Esophagus squamous epithelium (tissue), 5 donors: ENCODE results near the gene LILRA6. TPM values are rescaled to one million over a fixed set of nuclear protein-coding genes. Genes with fewer than 3 reads are reported as not detected.
"Not testable (repeated sequence)": the region's sequence is repeated elsewhere in the genome, so short reads cannot be mapped to it uniquely, and the experiment has no call there.

ENCODE experiments used
- DNase-seq: peaks from one replicate; lab custom pipeline; 2025; lab: John Stamatoyannopoulos, UW
- H3K27ac ChIP-seq, 4 donors: fragments of 200-600 bp; sonication (generic); one replicate each; pipeline ENCODE4 v1.5.1; 2016 to 2019; ENCODE audit warnings: mild to moderate bottlenecking in 1 of 4
- H3K27me3 ChIP-seq, 4 donors: fragments of 200-600 bp; sonication (generic); 1 replicate in 3 of 4; 2 replicates in 1 of 4; pipeline versions ENCODE4 v1.5.1 to v1.6.0; 2017 to 2021; ENCODE audit warnings: antibody characterized with exemption in 1 of 4
- H3K36me3 ChIP-seq, 3 donors: fragments of 200-600 bp; sonication (generic); one replicate each; pipeline ENCODE4 v1.5.1; 2016 to 2019
- H3K4me1 ChIP-seq, 3 donors: fragments of 200-600 bp; sonication (generic); one replicate each; pipeline ENCODE4 v1.5.1; 2017 to 2019
- H3K4me3 ChIP-seq, 4 donors: fragments of 200-600 bp; sonication (generic); 1 replicate in 3 of 4; 2 replicates in 1 of 4; pipeline ENCODE4 v1.5.1; 2016 to 2019; ENCODE audit warnings: mild to moderate bottlenecking in 2 of 4, moderate library complexity in 1 of 4
- H3K9me3 ChIP-seq, 3 donors: fragments of 200-600 bp; sonication (generic); one replicate each; pipeline ENCODE4 v1.5.1; 2016 to 2019
- POLR2A ChIP-seq, 4 donors: fragments of 450-650 bp; IDR thresholded peaks; one replicate each; pipeline ENCODE4 v1.6.1; 2017; ENCODE audit warnings: antibody characterized with exemption in 4 of 4, mild to moderate bottlenecking in 4 of 4, moderate library complexity in 3 of 4
- WGBS, 2 donors: methylation state at CpG; one replicate each; pipeline ENCODE4 v1.1.5; 2018; 5-methylcytosine and 5-hydroxymethylcytosine counted together
- intact Hi-C: fragments of 100-400 bp; cut with DNase I; formaldehyde crosslinking; loops from one replicate; pipeline ENCODE4 v1.15.0; 2022
- total RNA-seq, 4 donors: library from RNA; depleted of rRNA; stranded (reverse); fragments of >200 nt; gene quantifications; one replicate each; pipeline ENCODE4 v1.1.0, GENCODE V29; 2016
- TF ChIP-seq, protein P1 (sequence below), 6 experiments: fragments of 450-650 bp in 4 of 6; fragments of 200-600 bp in 2 of 6; sonication (generic) in 2 of 6; IDR thresholded peaks; one replicate each; pipeline ENCODE4 v1.5.1; 2016 to 2019; ENCODE audit warnings: antibody characterized with exemption in 6 of 6, mild to moderate bottlenecking in 4 of 6, moderate library complexity in 4 of 6
- donor health status: DM: yes; HTN: yes; CAD: no.

Gene LILRA6
- total RNA-seq = 1 to 10 TPM in 1 of 4 donors, under 1 TPM in 2, not detected in 1; 0.53 to 1.7 (median 0.95) TPM

DNA sequence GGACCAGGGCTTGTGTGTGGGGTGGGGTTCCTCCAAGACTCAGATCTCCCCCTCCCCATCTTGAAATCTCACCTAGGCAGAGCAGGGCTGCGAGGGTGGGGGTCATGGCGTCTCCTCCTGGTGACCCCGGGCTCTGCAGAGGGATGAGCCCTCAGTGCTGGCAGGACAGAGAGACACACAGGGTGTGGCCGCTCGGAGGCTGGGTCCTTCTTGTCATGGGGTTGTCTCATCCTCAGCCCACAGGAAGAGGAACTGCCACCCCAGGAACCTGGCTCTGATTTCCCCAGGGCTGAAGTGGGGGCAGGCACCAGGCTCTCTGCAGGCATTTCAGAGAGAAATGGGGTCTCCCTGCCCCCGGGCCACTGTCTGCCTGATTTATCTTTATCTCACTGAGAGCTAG is at the start of gene LILRA6:
Gene LILRA6 (minus strand): TSS at position 145 of the 400 bp plus-strand sequence.
- H3K27me3 ChIP-seq, H3K36me3 ChIP-seq, H3K4me3 ChIP-seq, DNase-seq, H3K9me3 ChIP-seq, H3K4me1 ChIP-seq, intact Hi-C loops, H3K27ac ChIP-seq: not testable (repeated sequence)
- WGBS, 2 donors = no CpG with 5 or more reads among the region's 6 CpGs

DNA sequence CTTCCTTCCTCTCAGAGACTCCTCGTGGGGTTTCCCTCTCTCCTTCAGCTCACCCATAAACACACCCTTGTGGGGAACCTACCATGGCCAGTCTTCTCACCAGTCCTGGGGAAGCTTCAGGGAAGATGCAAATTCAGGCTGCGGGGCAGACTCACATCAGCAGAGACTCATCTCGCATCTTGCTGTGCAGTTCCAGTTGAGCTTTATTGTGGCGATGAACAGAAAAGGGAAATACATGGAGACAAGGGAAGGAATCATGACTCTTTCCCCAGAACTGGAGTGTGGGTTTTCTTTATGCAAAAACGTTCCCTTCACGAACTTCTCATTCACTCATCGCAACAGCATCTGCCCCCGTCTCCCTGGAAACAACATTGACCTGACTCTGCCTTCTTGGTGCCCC is 46.6 kb upstream of the LILRA6 start:
- intact Hi-C loops = not testable (repeated sequence)

DNA sequence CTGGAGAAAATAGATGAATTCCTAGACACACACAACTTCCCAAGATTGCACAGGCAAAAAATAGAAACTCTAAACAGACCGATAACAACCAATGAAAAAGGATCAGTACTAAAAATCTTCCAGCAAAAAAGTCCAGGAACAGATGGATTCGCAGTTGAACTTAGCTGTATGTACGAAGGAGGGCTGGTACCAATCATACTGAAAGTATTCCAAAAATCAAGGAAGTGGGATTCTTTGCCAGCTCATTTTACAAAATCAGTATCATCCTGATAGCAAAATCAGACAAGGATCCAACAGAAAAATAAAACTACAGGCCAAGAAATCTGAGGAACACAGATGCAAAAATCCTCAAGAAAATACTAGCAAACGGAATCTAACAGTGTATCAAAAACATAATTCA is 44.9 kb upstream of the LILRA6 start:
- Histone ChIP-seq H3K36me3 (no peaks in the 10 kb centered on the region), H3K27ac (no peak overlapping the region), H3K4me1 (no peaks in the 10 kb centered on the region), H3K9me3 (no peaks in the 10 kb centered on the region), H3K27me3 (peaks cover 0 to 13% (median 0%) of the 10 kb centered on the region in 4 donors), H3K4me3 (no peak overlapping the region)
- no peak for TF ChIP-seq POLR2A (IDR thresholded peaks at IDR 0.05)
- TF ChIP-seq, protein P1, sequence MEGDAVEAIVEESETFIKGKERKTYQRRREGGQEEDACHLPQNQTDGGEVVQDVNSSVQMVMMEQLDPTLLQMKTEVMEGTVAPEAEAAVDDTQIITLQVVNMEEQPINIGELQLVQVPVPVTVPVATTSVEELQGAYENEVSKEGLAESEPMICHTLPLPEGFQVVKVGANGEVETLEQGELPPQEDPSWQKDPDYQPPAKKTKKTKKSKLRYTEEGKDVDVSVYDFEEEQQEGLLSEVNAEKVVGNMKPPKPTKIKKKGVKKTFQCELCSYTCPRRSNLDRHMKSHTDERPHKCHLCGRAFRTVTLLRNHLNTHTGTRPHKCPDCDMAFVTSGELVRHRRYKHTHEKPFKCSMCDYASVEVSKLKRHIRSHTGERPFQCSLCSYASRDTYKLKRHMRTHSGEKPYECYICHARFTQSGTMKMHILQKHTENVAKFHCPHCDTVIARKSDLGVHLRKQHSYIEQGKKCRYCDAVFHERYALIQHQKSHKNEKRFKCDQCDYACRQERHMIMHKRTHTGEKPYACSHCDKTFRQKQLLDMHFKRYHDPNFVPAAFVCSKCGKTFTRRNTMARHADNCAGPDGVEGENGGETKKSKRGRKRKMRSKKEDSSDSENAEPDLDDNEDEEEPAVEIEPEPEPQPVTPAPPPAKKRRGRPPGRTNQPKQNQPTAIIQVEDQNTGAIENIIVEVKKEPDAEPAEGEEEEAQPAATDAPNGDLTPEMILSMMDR (IDR thresholded peaks at IDR 0.05) = no peak
- intact Hi-C loops = no loop called here
- no peak for DNase-seq
- 50 to 57% methylated on average over 4 of the region's 4 CpGs for WGBS, 2 donors

More for the DNA sequence above, 46.6 kb upstream of the LILRA6 start:
- not testable (repeated sequence) for H3K27me3 ChIP-seq, DNase-seq, H3K27ac ChIP-seq, H3K4me1 ChIP-seq, H3K4me3 ChIP-seq, H3K36me3 ChIP-seq, H3K9me3 ChIP-seq
- 58 to 80% methylated on average over 4 to 8 of the region's 8 CpGs for WGBS, 2 donors

DNA sequence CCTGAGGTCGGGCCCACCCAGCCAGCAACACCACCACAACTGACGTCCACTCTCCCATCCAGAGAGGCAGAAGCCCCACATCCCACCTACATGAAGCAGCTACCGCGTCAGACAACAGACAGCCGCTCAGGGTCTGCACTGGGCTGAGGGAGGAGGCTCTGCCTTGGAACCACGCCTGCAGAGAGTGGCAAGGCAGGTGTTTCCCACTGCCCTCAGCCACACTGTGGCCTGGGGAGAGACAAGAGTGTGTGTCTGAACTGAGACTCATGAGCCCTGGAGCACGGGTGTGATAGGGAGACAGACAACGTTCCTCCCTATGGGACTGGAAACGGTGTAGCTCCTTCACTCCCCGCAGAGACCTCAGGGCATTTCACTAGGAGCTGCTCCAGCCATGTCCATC is 43.7 kb upstream of the LILRA6 start:
- H3K4me1 ChIP-seq, intact Hi-C loops, DNase-seq, H3K9me3 ChIP-seq, H3K36me3 ChIP-seq, H3K4me3 ChIP-seq, H3K27ac ChIP-seq: not testable (repeated sequence)
- 58% methylated on average over 3 of the region's 10 CpGs; no CpG with 5 or more reads in 1 of the 2 donors for WGBS, 2 donors
- H3K27me3 ChIP-seq = peaks cover 0 to 24% (median 0%) of the 10 kb centered on the region in 4 donors

DNA sequence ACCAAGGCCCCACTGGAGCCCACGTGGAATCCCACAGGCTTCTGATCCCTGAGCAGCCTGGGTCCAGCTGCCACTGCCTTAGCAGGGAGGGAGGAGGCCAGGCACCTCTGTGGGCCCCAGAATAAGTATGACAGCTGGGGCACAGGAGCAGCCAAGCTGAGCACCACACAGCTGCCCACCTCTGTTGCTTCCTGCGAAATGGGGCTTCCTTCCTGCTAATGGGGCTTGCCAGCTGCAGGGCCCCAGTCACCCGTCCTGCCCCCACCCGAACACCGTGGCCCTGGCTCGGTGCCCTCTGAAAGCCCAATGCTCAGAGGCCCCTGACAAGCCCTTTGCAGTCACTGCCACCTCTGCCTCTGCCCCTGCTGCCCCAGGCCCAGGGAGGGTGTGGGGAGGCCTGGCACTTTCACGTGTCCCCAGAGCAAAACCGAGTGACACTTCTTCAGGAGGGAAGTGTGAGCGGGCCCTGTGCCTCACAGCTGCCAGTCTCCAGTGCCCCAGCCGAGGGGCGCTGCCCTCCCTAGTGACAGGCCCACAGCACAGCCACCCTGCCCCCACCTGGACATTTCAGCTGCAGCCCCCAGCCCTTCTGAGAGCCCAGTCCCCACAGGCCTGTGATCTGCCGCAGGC is 43.0 kb upstream of the LILRA6 start:
- H3K4me1 ChIP-seq, H3K27ac ChIP-seq, H3K9me3 ChIP-seq, intact Hi-C loops, DNase-seq, H3K4me3 ChIP-seq, H3K36me3 ChIP-seq: not testable (repeated sequence)
- peaks cover 0 to 27% (median 0%) of the 10 kb centered on the region in 4 donors for H3K27me3 ChIP-seq
- 47% methylated on average over 3 of the region's 12 CpGs; no CpG with 5 or more reads in 1 of the 2 donors for WGBS, 2 donors

DNA sequence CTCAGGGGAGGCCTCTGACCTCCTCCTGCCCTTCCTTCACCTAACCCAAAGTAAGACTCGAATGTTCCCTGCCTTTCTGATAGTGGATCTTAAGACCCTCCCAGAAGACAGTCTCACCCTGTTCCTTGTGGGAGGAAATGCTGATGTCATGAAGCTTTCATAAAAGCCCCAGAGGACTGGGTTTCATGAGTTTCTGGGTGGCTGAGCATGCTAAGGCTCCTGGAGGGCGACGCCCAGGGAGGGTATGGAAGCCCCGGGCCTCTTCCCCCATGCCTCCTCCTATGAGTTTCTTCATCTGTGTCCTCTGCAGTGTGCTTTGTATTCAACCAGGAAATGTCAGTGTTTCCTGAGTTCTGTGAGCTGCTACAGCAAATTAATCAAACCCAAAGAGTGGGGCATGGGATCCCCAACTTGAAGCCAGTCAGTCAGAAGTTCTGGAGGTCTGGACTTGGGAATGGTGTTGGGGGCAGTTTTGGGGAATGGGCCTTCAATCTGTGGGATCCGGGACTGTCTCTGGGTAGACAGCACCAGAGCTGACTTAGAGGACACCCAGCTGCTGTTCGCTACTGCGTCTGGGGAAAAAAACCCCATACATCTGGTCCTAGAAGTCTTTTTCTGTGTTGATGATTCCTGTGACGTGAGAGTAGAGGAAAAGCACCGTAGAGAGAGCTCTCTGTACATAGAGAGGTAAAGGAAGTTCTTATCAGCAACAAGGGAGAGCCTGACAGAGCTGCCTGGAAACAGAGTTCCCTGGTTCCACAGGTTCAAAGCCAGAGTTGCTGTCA is 40.3 kb upstream of the LILRA6 start:
- H3K9me3 ChIP-seq = no peaks in the 10 kb centered on the region
- H3K27ac ChIP-seq = no peak overlapping the region
- H3K4me3 ChIP-seq = no peak overlapping the region
- no peak for DNase-seq
- no peaks in the 10 kb centered on the region for H3K4me1 ChIP-seq
- intact Hi-C loops = loop anchor here (5.0 kb wide), 1 partner anchor 304 kb away; no protein-coding TSS in a partner anchor
- TF ChIP-seq POLR2A (IDR thresholded peaks at IDR 0.05) = no peak
- TF ChIP-seq, protein P1 (IDR thresholded peaks at IDR 0.05) = no peak
- H3K36me3 ChIP-seq = no peaks in the 10 kb centered on the region
- WGBS, 2 donors = 30 to 42% methylated on average over 5 to 7 of the region's 9 CpGs
- peaks cover 0 to 45% (median 0%) of the 10 kb centered on the region in 4 donors for H3K27me3 ChIP-seq

DNA sequence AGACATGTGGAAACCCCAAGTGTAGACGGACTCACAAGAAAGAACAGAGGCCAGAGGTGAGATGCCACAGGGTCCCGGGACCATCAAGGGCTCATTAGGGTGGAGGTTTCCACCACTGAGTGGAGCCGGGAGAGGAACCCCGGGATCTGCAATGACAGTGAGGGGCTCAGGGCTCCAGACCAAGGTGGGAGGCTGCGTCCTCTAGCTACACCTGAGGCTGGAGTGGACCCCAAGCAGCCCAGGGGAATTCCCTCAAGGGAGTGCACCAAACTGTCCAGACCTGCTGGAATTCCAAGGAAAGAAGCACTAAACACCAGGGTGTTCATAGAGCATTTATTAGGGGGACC is 39.1 kb upstream of the LILRA6 start:
- not testable (repeated sequence) for H3K9me3 ChIP-seq, DNase-seq, H3K4me3 ChIP-seq, H3K4me1 ChIP-seq, H3K36me3 ChIP-seq, H3K27ac ChIP-seq
- 61 to 85% methylated on average over 5 of the region's 5 CpGs for WGBS, 2 donors
- intact Hi-C loops = loop anchor here (5.0 kb wide), 1 partner anchor 306 kb away; no protein-coding TSS in a partner anchor
- H3K27me3 ChIP-seq = peaks cover 0 to 54% (median 0%) of the 10 kb centered on the region in 4 donors
